ENCODE measurements around the gene GPX3. TPM values are rescaled to one million over a fixed set of nuclear protein-coding genes. Genes with fewer than 3 reads are reported as not detected.

Gene GPX3
- total and polyA plus RNA-seq, 2 of the 13 experiments (the other 11 are each of a cell fraction or from before 2014, with no cell fraction given): 33.8 to 1,892 TPM

GRCh38 chr5:151004499-151004898 lies 15.9 kb upstream of the GPX3 start (continued):
- TF ChIP-seq, protein P1, sequence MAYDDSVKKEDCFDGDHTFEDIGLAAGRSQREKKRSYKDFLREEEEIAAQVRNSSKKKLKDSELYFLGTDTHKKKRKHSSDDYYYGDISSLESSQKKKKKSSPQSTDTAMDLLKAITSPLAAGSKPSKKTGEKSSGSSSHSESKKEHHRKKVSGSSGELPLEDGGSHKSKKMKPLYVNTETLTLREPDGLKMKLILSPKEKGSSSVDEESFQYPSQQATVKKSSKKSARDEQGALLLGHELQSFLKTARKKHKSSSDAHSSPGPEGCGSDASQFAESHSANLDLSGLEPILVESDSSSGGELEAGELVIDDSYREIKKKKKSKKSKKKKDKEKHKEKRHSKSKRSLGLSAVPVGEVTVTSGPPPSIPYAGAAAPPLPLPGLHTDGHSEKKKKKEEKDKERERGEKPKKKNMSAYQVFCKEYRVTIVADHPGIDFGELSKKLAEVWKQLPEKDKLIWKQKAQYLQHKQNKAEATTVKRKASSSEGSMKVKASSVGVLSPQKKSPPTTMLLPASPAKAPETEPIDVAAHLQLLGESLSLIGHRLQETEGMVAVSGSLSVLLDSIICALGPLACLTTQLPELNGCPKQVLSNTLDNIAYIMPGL (CRISPR knock-in tag; IDR thresholded peaks at IDR 0.05; ENCODE audit: borderline replicate concordance in 1 of 2, low read depth in 1 of 2): no peak
- TF ChIP-seq MYPOP (CRISPR knock-in tag; IDR thresholded peaks at IDR 0.05): no peak
- TF ChIP-seq GRHL1 (CRISPR knock-in tag; conservative IDR thresholded peaks at IDR 0.05): no peak
- TF ChIP-seq ZNF530 (CRISPR knock-in tag; IDR thresholded peaks at IDR 0.05; ENCODE audit: low read depth): no peak
- TF ChIP-seq KLF12 (CRISPR knock-in tag; IDR thresholded peaks at IDR 0.05; ENCODE audit: borderline replicate concordance): no peak
- TF ChIP-seq, protein P2, sequence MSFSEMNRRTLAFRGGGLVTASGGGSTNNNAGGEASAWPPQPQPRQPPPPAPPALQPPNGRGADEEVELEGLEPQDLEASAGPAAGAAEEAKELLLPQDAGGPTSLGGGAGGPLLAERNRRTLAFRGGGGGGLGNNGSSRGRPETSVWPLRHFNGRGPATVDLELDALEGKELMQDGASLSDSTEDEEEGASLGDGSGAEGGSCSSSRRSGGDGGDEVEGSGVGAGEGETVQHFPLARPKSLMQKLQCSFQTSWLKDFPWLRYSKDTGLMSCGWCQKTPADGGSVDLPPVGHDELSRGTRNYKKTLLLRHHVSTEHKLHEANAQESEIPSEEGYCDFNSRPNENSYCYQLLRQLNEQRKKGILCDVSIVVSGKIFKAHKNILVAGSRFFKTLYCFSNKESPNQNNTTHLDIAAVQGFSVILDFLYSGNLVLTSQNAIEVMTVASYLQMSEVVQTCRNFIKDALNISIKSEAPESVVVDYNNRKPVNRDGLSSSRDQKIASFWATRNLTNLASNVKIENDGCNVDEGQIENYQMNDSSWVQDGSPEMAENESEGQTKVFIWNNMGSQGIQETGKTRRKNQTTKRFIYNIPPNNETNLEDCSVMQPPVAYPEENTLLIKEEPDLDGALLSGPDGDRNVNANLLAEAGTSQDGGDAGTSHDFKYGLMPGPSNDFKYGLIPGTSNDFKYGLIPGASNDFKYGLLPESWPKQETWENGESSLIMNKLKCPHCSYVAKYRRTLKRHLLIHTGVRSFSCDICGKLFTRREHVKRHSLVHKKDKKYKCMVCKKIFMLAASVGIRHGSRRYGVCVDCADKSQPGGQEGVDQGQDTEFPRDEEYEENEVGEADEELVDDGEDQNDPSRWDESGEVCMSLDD (CRISPR knock-in tag; IDR thresholded peaks at IDR 0.05; ENCODE audit: borderline replicate concordance): no peak
- TF ChIP-seq CREBL2 (CRISPR knock-in tag; IDR thresholded peaks at IDR 0.05; ENCODE audit: borderline replicate concordance): no peak
- TF ChIP-seq STAT5B (CRISPR knock-in tag; IDR thresholded peaks at IDR 0.05): no peak
- no peak for TF ChIP-seq ZFP36L1 (CRISPR knock-in tag; IDR thresholded peaks at IDR 0.05)
- no peak for TF ChIP-seq TAF15 (IDR thresholded peaks at IDR 0.05; ENCODE audit: low read depth, low read length, poor library complexity, severe bottlenecking)
- 0 out of 2 replicates have a peak, but pooled peaks have one; percentile 26 for TF ChIP-seq NR2C2 (CRISPR knock-in tag; IDR thresholded peaks at IDR 0.05; ENCODE audit: borderline replicate concordance)
- TF ChIP-seq YY1 (IDR thresholded peaks at IDR 0.05; ENCODE audit: insufficient read depth, insufficient replicate concordance, low read depth, low read length): no peak
- TF ChIP-seq HES4 (CRISPR knock-in tag; IDR thresholded peaks at IDR 0.05; ENCODE audit: borderline replicate concordance): no peak
- peak; percentile 96 for TF ChIP-seq CEBPG (CRISPR knock-in tag; IDR thresholded peaks at IDR 0.05)
- TF ChIP-seq ZBTB3 (CRISPR knock-in tag; IDR thresholded peaks at IDR 0.05; ENCODE audit: borderline replicate concordance, low read depth): no peak
- TF ChIP-seq CHD4 (IDR thresholded peaks at IDR 0.05; ENCODE audit: borderline replicate concordance, low read length): no peak
- TF ChIP-seq MTA1 (CRISPR knock-in tag; IDR thresholded peaks at IDR 0.05; ENCODE audit: borderline replicate concordance): no peak; the same call in 1 of the 2 replicates
- TF ChIP-seq TARDBP (CRISPR knock-in tag; IDR thresholded peaks at IDR 0.05): peak; percentile 57; the same call in 1 of the 2 replicates
- no peak for TF ChIP-seq SNAI1 (CRISPR knock-in tag; IDR thresholded peaks at IDR 0.05; ENCODE audit: borderline replicate concordance)
- no peak for TF ChIP-seq PRPF4 (IDR thresholded peaks at IDR 0.05; ENCODE audit: low read depth, low read length, poor library complexity, severe bottlenecking)
- TF ChIP-seq MBNL3 (CRISPR knock-in tag; conservative IDR thresholded peaks at IDR 0.05): no peak
- TF ChIP-seq CREM (IDR thresholded peaks at IDR 0.05): peak; percentile 61
- no peak for TF ChIP-seq CREM (CRISPR knock-in tag; IDR thresholded peaks at IDR 0.05)
- TF ChIP-seq RFX1 (IDR thresholded peaks at IDR 0.05): no peak
